ENCODE data around the gene CDH13.

- TF ChIP-seq CTCF (conservative IDR thresholded peaks at IDR 0.05; ENCODE audit: low read depth, low read length) (no peak), EZH2 (IDR thresholded peaks at IDR 0.05; ENCODE audit: borderline replicate concordance, low read depth, low read length, poor library complexity, severe bottlenecking) (no peak)
Measured at GRCh38 chr16:83501481-83501880, 874.7 kb downstream of the CDH13 start.

Measured in A673 (cell line).